Stimulated activated CD4-positive, alpha-beta T cell treated with anti-CD3 and anti-CD28 coated beads, Interleukin-2, amount 100 ng/mL, for 4 hours (primary cell): ENCODE results near the gene WDR64.
"Not testable (repeated sequence)": the region's sequence is repeated elsewhere in the genome, so short reads cannot be mapped to it uniquely, and the experiment has no call there.

Experiments used
- DNase-seq: peaks from one replicate; pipeline ENCODE4 v3.0.0-alpha.2; 2020; ENCODE audit warnings: low read depth

The WDR64 gene

DNA sequence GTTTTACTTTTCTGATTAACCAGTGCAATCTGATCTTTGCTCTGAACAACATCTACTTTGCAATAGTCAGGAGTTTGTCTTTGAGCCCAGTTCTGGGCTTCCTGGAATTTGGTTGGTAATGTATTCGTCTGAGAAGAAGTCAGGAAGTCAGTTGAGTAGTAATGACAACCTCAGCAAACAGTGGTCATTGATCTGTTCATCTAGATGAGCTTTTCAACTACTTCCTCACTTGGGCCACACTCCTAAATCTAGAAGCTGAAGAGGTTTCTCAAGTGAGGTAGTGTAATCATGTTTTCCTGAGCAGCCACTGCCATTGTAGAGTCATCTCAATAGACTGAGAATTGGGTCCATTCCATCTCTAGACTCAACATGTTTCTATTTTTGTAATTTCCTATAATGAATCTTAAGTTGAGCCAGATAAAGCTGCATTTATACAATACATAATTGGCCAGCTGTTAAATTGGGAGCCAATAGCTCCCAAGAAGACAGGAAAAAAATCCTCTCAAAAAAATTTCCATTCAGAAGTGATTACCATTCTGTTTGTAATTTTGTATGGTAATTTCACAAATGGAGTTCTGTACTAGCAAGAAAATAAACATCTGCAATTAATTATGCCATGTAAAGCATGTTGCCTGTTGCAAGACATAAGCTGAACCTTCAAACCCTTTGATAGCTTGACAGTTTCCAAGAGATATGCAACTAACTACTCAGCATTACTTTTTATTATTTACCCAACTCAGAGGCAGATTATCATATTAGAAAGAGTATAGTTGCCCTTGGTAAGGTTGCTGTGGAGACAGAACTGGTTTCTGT is 49.6 kb downstream of the WDR64 start:
- DNase-seq: no peak

- no peak for DNase-seq
Measured at GRCh38 chr1:241702442-241703373, 50.6 kb downstream of the WDR64 start.

DNA sequence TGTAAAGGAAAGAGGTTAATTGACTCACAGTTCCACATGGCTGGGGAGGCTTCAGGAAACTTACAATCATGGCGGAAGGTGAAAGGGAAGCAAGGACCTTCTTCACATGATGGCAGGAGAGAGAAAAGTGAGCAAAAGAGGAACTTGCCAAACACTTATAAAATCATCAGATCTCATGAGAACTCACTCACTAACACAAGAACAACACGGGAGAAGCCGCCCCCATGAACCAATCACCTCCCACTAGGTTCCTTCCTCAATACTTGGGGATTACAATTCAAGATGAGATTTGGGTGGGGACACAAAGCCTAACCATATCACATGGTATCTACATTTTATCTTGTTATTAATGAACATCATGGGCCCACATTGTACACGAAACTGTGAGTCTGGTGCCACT is 51.7 kb downstream of the WDR64 start:
- DNase-seq: not testable (repeated sequence)

- DNase-seq: no peak
Measured at GRCh38 chr1:241706257-241706656, 54.2 kb downstream of the WDR64 start.

- no peak for DNase-seq
Measured at GRCh38 chr1:241706967-241707366, 54.9 kb downstream of the WDR64 start.

DNA sequence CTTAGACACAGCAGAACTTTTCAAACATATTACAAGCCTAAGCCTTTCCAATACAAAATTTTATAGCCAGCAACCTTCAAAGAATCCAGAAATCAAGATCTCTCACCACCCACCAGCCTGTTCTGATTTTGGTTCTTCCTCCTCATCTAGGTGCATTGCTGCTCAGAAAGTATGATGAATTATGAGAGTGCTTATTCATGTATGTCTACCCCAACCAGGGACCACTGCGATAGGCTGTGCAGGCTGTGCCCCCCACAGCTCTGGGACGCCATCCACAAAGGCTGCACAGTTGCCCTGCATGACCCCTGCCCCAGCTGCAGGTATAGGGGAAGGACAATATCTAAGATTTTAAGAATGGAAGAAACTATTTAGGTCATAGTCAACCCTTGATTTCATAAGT is 55.4 kb downstream of the WDR64 start:
- no peak for DNase-seq

- no peak for DNase-seq
Measured at GRCh38 chr1:241711326-241711725, 59.2 kb downstream of the WDR64 start.

GRCh38 chr1:241713316-241713715 is 61.2 kb downstream of the WDR64 start:
- DNase-seq: no peak

DNA sequence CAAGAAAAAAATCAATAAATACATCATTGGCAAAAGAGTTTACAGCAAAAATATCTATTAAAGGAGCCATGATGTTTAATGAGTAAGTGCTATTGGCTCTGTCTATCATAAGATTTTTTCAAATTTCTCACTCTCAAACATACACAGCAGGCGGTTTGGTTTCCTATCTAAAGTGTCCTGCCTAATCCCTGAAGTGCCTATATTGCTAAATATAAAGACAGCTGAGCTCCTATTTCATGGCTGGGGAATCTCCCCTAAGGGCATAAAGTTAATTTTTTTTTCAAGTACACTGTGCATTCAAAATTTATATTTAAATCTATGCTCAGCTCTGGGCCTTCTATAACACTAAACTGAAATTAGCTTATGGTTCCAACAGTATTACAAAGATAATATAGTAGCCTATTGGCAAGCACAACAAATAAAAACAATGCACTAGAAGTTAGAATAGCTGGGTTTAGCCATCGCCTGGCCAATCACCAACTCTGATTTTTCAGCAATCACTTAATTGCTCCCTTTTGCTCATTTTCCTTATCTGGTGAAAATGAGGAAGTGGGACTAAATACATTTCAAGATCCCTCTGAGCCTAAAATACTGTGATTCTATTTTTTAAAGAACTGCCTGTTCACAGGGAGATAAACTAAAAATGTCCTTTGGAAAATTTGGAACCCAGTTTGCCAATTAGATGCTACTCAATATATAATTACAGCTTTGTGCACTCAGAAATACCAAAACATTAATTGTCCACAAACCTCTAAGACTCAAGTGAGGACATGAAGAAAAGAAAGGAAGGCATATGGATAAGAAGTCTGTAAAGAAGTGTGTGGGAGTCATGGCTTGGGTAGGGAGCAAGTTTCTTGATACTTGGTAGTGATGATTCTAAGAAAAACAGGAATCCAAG is 62.5 kb downstream of the WDR64 start:
- DNase-seq: no peak

GRCh38 chr1:241715435-241715834 is 63.4 kb downstream of the WDR64 start:
- DNase-seq: no peak

GRCh38 chr1:241715956-241716355 is 63.9 kb downstream of the WDR64 start:
- no peak for DNase-seq

DNA sequence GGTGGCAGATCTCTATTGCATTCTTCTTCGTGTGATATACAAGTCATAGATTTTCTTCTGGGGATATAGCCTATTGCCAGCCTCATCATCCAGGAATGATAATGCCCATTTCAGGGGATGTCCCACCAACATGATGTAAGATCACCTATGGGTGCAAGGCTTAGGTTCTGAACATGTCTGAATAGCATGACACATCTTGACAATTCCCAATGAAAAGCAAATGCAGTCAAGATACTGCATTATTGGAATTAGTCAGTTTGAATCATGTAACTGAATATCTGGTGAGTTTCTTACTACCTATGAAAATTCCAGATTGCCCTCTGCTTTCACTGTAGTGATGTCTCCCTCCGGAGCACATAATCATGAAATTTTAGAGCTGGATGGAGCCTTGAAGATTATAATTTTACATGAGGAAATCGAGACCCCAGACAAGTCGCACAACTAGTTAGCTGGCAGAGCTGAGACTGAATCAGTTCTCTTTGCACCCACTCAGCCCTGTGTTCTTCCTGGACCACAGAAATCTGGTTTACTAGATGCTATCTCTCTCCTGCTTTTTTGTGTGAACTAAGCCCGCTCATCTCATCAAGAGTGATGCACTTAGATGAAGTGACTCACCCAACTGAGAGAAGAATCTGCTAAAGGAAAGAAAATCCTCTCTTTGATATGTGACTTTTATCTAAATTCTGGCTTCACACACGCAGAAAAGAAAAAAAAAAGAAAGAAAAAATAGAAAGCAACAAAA is 65.0 kb downstream of the WDR64 start:
- DNase-seq: peak; percentile 36

- DNase-seq: no peak
Measured at GRCh38 chr1:241717975-241718374, 65.9 kb downstream of the WDR64 start.

DNA sequence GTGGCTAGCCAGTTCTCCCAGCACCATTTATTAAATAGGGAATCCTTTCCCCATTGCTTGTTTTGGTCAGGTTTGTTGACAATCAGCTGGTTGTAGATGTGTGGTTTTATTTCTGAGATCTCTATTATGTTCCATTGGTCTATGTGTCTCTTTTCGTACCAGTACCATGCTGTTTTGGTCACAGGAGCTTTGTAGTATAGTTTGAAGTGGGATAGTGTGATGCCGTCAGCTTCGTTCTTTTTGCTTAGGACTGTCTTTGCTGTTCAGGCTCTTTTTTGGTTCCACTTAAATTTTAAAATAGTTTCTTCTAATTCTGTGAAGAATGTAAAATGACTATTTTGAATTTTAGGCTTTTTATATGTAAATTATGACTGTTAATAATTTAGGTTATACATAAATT is 68.9 kb downstream of the WDR64 start:
- no peak for DNase-seq

- DNase-seq: no peak
Measured at GRCh38 chr1:241722947-241723346, 70.9 kb downstream of the WDR64 start.

GRCh38 chr1:241724741-241725356 is 72.8 kb downstream of the WDR64 start:
- no peak for DNase-seq

DNA sequence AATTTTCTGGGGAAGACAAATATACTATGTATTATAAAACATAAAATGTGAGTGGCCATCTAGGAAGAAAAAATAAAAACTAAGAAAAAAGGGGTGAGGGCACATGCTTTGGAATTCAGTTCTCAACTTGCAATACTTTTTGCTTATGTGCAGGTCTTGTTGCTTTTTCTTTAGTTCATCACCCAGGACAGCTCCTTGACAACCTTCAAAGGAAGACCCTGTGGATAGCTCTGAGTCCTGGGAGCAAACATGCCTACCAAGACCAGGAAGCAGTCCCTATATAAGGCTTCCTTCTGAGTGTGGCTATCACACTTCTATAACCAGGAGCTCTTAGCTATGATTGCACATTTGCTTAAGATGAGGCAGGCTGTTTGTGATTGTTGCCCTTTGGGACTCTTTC is 78.0 kb downstream of the WDR64 start:
- no peak for DNase-seq

DNA sequence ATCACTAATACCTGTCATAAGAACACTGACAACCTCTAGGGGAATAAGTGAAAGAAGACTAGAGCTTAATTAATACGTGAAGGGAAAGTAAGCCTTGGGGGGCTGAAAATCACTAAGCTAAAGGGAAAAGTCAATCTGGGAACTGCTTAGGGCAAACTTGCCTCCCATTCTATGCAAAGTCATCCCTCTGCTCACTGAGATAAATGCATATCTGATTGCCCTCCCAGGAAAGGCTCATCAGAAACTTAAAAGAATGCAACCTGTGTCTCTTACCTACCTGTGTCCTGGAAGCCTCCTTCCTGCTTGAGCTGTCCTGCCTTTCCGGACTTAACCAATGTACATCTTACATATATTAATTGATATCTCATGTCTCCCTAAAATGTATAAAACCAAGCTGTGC is 81.8 kb downstream of the WDR64 start:
- no peak for DNase-seq

DNA sequence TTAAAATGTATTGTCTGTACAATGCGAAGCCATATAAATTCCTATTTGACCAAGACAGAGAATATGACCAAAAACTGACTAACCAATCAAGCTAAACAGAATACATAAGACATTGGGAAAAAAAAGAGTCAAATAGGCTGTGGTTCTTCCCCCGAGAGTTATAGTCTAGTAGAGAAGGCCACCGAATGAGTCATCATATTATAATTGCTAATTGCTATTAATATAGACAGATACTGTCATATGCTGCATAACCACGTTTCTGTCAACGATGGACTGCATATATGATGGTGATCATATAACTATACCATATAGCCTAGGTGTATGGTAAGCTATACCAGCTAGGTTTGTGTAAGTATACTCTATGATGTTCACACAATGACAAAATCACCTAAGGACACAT is 82.5 kb downstream of the WDR64 start:
- no peak for DNase-seq

DNA sequence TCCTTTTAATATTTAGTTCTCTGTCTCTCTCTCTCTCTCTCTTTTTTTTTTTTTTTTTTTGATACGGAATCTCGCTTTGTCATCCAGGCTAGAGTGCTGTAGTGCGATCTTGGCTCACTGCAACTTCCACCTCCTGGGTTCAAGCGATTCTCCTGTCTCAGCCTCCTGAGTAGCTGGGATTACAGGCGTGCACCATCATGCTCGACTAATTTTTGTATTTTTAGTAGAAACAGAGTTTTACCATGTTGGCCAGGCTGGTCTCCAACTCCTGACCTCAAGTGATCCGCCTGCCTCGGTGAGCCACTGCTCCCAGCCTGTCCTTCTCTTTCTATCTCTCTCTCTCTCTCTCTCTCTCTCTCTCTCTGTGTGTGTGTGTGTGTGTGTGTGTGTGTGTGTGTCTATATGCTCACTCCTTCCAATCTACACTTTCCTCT is 83.4 kb downstream of the WDR64 start:
- not testable (repeated sequence) for DNase-seq

DNA sequence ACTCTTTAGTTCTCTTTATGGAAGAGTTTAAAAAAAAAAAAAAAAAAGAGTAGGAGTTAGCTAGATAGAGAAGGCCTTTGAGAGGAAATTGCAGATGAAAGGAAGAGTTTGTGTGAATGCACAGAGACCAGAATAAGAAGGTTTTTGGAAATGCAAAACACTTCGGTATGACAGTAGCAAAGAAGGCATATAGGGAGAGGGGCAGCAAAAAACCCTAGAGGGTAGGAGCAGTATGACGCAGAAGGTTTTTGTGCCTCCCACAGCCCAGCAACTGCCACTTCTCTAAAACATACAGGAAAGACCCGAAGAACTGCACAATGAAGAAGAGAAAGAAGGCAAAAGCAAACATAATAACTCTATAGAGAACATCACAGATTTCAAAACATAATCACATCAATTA is 84.3 kb downstream of the WDR64 start:
- DNase-seq: no peak
